Measurements from ENCODE around the gene S100A2. TPM values are rescaled to one million over a fixed set of nuclear protein-coding genes. Genes with fewer than 3 reads are reported as not detected.

Gene S100A2
- polyA plus RNA-seq, 1 donor from 2014 or later: not detected

- peaks cover 4% of the 10 kb centered on the region for H3K36me3 Mint-ChIP-seq
- no peak overlapping the region for H3K27ac Mint-ChIP-seq
- peaks cover 38 to 46% (median 45%) of the 10 kb centered on the region in 3 donors for H3K4me1 Mint-ChIP-seq
- H3K27me3 Mint-ChIP-seq: no peaks in the 10 kb centered on the region
- H3K9me3 Mint-ChIP-seq: no peaks in the 10 kb centered on the region
- H3K4me3 Mint-ChIP-seq: peak overlapping the region in 2 of 4 donors; percentile 17 to 97
Measured at GRCh38 chr1:153538315-153538821, 27.3 kb downstream of the S100A2 start.

DNA sequence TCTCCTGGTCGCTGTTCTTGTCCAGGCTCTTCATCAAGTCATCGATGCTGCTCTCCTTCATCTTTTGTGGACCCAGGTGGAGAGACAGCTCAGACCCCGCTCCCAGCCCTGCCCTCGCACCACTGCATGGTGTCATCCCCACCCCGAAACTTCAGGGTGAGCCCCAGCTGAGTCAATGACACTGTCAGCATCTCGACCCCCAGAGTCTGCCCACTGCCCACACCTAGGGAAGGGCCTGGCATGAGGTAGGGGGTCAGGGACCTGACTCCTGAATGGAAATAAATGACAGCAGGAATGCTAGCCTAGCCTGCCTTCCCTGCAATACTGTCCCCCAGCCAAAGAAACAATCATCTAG lies 28.3 kb downstream of the S100A2 start:
- no peaks in the 10 kb centered on the region for H3K27me3 Mint-ChIP-seq
- no peaks in the 10 kb centered on the region for H3K9me3 Mint-ChIP-seq
- no peak overlapping the region for H3K27ac Mint-ChIP-seq
- H3K36me3 Mint-ChIP-seq: no peaks in the 10 kb centered on the region
- peaks cover 37 to 54% (median 48%) of the 10 kb centered on the region in 3 donors for H3K4me1 Mint-ChIP-seq
- H3K4me3 Mint-ChIP-seq: peak overlapping the region in 3 of 4 donors; percentile 68 to 97 (median 80)

DNA sequence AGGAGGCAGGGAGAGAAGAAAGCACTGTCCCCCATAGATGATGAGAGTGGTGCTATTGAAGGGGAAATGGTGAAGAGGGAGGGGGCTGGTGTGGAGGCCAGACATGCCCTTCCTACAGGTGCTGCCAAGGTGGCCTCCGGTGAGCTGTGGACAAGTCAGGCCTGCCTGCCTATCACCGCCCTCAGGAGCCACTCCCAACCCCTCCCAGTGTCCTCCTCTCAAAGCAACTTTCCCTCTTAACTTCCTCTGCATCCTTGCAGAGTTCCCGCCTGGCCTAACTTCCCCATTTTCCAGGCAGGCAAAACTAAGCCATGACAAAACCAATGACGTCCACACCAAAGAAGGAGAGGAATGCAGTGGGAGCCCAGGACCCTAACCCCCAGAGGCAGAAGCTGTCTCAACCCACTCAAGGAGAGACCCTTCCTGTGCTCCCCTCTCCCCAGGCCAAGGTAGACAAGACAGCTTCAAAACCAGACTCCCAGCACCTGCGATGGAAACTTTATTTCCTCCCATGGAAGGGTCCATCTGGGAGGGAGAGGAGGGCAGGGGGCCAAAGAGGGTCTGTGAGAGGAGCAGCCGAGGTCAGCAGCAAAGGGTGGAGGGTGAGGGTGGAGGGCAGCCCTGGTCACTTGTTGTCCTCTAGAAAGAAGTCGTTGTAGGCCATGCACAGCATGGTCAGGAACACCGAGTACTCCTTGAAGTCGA lies 28.8 kb downstream of the S100A2 start:
- Mint-ChIP-seq H3K36me3 (no peaks in the 10 kb centered on the region), H3K4me3 (peak overlapping the region; percentile 95 to 98 (median 96)), H3K27ac (peak overlapping the region; percentile 59 to 88 (median 82))

DNA sequence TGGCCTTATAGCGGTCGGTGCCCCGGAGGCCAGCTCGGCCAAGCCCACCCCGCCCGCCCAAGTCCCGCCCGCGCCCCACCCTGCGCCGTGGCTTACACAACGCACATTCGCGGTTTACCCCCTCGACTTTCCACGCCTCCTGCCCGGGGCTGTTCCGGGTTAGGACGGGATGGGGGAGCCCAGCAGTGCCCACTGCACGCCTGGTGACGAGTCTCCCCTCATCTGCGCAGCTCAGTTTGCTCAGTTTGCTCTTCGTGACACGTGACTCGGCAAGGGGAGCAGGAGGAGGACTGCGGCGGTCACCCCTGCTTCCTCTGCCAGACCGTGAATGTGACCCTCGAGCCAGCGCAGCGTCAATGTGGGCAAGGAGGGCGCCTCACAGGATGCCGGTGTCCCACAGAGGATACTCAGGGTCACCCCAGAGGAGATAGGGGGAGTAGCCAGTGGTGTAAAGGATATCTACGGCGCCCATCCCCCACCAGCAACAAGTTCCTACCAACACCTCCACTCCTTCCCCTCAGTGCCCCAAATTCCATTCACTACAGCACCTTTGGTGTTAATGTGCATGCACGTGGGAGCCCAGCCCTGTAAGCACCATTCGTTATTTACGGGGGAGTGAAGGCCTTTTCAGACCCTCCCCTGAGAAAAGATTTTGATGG lies 29.5 kb downstream of the S100A2 start:
- no peaks in the 10 kb centered on the region for H3K9me3 Mint-ChIP-seq
- H3K4me3 Mint-ChIP-seq: peak overlapping the region; percentile 95 to 98 (median 96)
- peaks cover 30 to 52% (median 44%) of the 10 kb centered on the region in 3 donors for H3K4me1 Mint-ChIP-seq

More for the DNA sequence above, 28.8 kb downstream of the S100A2 start:
- Mint-ChIP-seq H3K4me1 (peaks cover 37 to 57% (median 49%) of the 10 kb centered on the region in 3 donors), H3K27me3 (no peaks in the 10 kb centered on the region), H3K9me3 (no peaks in the 10 kb centered on the region)

GRCh38 chr1:153535242-153536011 lies 30.2 kb downstream of the S100A2 start, which contains the start of gene S100A6:
S100A6 (minus strand) TSS chr1:153535991; CDS start chr1:153535339, 652 bp downstream.
- Mint-ChIP-seq H3K27me3 (no peaks in the 10 kb centered on the region), H3K27ac (peak within 1 kb of the TSS; percentile 82 to 98 (median 88)), H3K36me3 (no peaks in the 10 kb centered on the region), H3K9me3 (no peaks in the 10 kb centered on the region), H3K4me3 (peak within 1 kb of the TSS; percentile 95 to 98 (median 97)), H3K4me1 (peaks cover 26 to 47% (median 38%) of the 10 kb centered on the region in 3 donors)

More for the DNA sequence above, 29.5 kb downstream of the S100A2 start:
- Mint-ChIP-seq H3K36me3 (no peaks in the 10 kb centered on the region), H3K27ac (peak overlapping the region; percentile 82 to 98 (median 88)), H3K27me3 (no peaks in the 10 kb centered on the region)

GRCh38 chr1:153534925-153535241 lies 30.8 kb downstream of the S100A2 start:
- H3K27ac Mint-ChIP-seq: peak overlapping the region in 2 of 3 donors; percentile 81 to 88
- H3K4me3 Mint-ChIP-seq: peak overlapping the region; percentile 92 to 97 (median 97)
- no peaks in the 10 kb centered on the region for H3K9me3 Mint-ChIP-seq
- no peaks in the 10 kb centered on the region for H3K36me3 Mint-ChIP-seq
- peaks cover 22 to 41% (median 35%) of the 10 kb centered on the region in 3 donors for H3K4me1 Mint-ChIP-seq
- H3K27me3 Mint-ChIP-seq: no peaks in the 10 kb centered on the region

GRCh38 chr1:153534226-153534924 lies 31.3 kb downstream of the S100A2 start:
- H3K4me3 Mint-ChIP-seq: peak overlapping the region; percentile 92 to 97 (median 97)
- H3K4me1 Mint-ChIP-seq: peaks cover 19 to 41% (median 35%) of the 10 kb centered on the region in 3 donors
- peak overlapping the region in 2 of 3 donors; percentile 65 to 81 for H3K27ac Mint-ChIP-seq

DNA sequence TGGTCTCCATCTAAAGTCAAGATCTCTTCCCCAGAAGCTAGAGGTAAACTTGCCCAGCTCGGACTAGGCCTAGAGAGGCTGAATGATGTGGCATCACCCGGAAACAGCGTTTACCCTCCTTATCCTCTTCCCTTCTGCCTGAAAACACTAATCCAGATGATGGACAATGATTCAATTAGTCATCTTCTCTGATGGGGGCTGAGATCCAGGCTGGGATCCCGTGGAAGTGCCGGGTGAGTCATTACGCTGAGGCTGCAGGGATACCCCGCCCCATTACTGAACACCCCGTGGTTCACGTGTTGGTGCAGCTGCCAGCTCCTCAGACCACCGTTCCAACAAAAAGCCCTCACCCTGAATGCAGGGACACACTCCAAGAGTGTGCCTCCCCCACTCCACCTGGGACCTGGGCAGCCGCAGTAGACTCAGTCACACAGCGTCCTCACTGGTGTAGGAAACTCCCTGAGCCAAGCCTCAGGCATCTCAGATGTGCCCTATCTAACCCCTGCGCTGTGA lies 31.9 kb downstream of the S100A2 start:
- no peaks in the 10 kb centered on the region for H3K27me3 Mint-ChIP-seq
- H3K27ac Mint-ChIP-seq: peak overlapping the region in 2 of 3 donors; percentile 31 to 65
- H3K9me3 Mint-ChIP-seq: no peaks in the 10 kb centered on the region
- peak overlapping the region in 3 of 4 donors; percentile 45 to 97 (median 97) for H3K4me3 Mint-ChIP-seq
- H3K36me3 Mint-ChIP-seq: no peaks in the 10 kb centered on the region
- peaks cover 17 to 41% (median 35%) of the 10 kb centered on the region in 3 donors for H3K4me1 Mint-ChIP-seq

More at GRCh38 chr1:153534226-153534924, 31.3 kb downstream of the S100A2 start:
- no peaks in the 10 kb centered on the region for H3K27me3 Mint-ChIP-seq
- H3K9me3 Mint-ChIP-seq: no peaks in the 10 kb centered on the region
- H3K36me3 Mint-ChIP-seq: no peaks in the 10 kb centered on the region

DNA sequence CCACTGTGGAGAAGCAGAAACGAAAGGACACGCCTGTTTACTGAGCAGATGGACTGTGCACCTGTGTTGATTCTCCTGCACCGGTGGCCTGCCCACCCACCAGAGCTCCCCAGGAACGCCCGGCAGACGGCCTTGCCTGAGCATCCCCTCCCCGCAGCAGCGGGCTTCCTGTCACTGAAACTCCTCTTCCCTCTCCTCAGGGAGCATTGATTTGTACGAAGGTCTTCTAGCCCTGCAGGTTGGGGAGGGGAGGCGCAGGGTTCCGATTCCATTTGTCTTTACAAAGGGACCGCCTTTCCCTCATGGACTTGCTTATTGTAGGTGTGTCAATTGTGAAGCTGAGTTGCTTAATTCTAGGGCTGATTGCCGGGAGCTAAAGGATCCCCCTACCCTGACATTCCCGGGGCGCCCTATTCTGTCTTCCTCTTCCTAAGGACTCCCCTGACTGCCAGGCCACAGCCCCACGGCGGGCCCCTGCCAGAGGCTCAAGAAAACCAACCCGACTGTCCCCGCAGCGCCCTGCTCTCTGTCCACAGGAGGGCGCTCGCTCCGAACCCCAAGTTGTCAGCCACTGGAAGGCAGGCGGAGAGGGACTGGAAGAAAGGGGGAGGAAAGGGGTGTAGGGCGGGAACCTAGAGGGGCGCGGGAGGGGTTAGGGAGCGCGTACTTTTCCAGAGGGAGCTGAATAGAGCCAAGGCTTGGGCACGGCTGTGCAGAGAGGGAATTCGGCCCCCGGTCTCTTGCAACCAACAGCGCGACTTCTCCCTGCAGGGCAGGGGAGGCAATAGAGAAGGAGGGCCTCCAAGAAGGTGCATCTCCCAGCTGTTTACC lies 32.7 kb downstream of the S100A2 start:
- H3K27me3 Mint-ChIP-seq: no peaks in the 10 kb centered on the region
- no peaks in the 10 kb centered on the region for H3K36me3 Mint-ChIP-seq
- H3K27ac Mint-ChIP-seq: peak overlapping the region; percentile 31 to 63 (median 40)
- peak overlapping the region; percentile 46 to 97 (median 70) for H3K4me3 Mint-ChIP-seq
- H3K4me1 Mint-ChIP-seq: peaks cover 17 to 41% (median 35%) of the 10 kb centered on the region in 3 donors
- no peaks in the 10 kb centered on the region for H3K9me3 Mint-ChIP-seq

GRCh38 chr1:153532181-153532580 lies 33.5 kb downstream of the S100A2 start:
- Mint-ChIP-seq H3K27me3 (no peaks in the 10 kb centered on the region), H3K4me3 (peak overlapping the region in 3 of 4 donors; percentile 46 to 97 (median 86)), H3K27ac (peak overlapping the region in 1 of 3 donors; percentile 63), H3K36me3 (peaks cover 1% of the 10 kb centered on the region), H3K9me3 (no peaks in the 10 kb centered on the region), H3K4me1 (peaks cover 17 to 41% (median 33%) of the 10 kb centered on the region in 3 donors)

GRCh38 chr1:153531638-153532037 lies 34.0 kb downstream of the S100A2 start:
- no peaks in the 10 kb centered on the region for H3K27me3 Mint-ChIP-seq
- no peaks in the 10 kb centered on the region for H3K9me3 Mint-ChIP-seq
- H3K36me3 Mint-ChIP-seq: peaks cover 1% of the 10 kb centered on the region
- peak overlapping the region in 1 of 3 donors; percentile 41 for H3K27ac Mint-ChIP-seq
- H3K4me1 Mint-ChIP-seq: peaks cover 17 to 38% (median 30%) of the 10 kb centered on the region in 3 donors
- peak overlapping the region in 1 of 4 donors; percentile 16 for H3K4me3 Mint-ChIP-seq

DNA sequence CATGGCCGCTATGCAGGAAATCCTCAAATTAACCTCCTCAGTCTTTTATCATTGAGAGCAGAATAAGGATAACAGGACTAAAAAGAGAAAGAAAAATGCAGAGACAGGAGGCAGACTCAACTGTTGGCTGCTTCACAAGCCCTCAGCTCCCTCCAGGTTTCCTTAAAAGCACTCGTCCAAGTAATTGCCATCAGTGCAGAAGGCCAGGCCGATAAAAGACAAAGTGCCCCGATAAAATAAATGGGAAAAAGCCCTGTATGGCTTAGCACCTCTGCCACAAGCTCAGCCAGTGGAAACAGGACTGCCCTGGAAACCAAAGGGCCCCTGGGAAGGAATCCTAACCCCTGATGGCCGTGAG lies 38.0 kb downstream of the S100A2 start:
- H3K36me3 Mint-ChIP-seq: peaks cover 1% of the 10 kb centered on the region
- no peak overlapping the region for H3K4me3 Mint-ChIP-seq
- peaks cover 1% of the 10 kb centered on the region for H3K27me3 Mint-ChIP-seq
- peaks cover 0 to 11% (median 10%) of the 10 kb centered on the region in 3 donors for H3K4me1 Mint-ChIP-seq
- peak overlapping the region in 1 of 3 donors; percentile 57 for H3K27ac Mint-ChIP-seq
- no peaks in the 10 kb centered on the region for H3K9me3 Mint-ChIP-seq

GRCh38 chr1:153527023-153527682 lies 38.5 kb downstream of the S100A2 start:
- peak overlapping the region in 1 of 3 donors; percentile 57 for H3K27ac Mint-ChIP-seq
- H3K36me3 Mint-ChIP-seq: peaks cover 1% of the 10 kb centered on the region
- H3K9me3 Mint-ChIP-seq: no peaks in the 10 kb centered on the region
- H3K4me3 Mint-ChIP-seq: no peak overlapping the region
- H3K27me3 Mint-ChIP-seq: peaks cover 3% of the 10 kb centered on the region
- peaks cover 0 to 6% (median 4%) of the 10 kb centered on the region in 3 donors for H3K4me1 Mint-ChIP-seq

All from IgD-negative memory B cell (primary cell).